CD14-positive monocyte (primary cell): ENCODE results near the gene OMD. TPM values are rescaled to one million over a fixed set of nuclear protein-coding genes. Genes with fewer than 3 reads are reported as not detected.

ENCODE experiments used
- DNase-seq, 3 donors: peaks; one replicate each; pipeline ENCODE4 v3.0.0-alpha.2; 2011 to 2022
- H2AFZ ChIP-seq: 2 replicates; pipeline ENCODE4 v1.6.0; 2012; ENCODE audit warnings: mild to moderate bottlenecking, low read depth, low read length, inconsistent platforms; ENCODE audit not compliant: insufficient read depth, poor library complexity, severe bottlenecking
- H3K27ac ChIP-seq, 2 donors: 1 replicate in 1 of 2; 2 replicates in 1 of 2; pipeline ENCODE4 v1.5.1; 2012 to 2013; ENCODE audit warnings: low read length in 2 of 2, control low read depth in 1 of 2, inconsistent platforms in 1 of 2, low read depth in 1 of 2, mild to moderate bottlenecking in 1 of 2
- H3K27me3 ChIP-seq, 2 donors: one replicate each; pipeline versions ENCODE4 v1.6.0 to v1.6.1; 2011 to 2013; ENCODE audit warnings: low read length in 2 of 2; ENCODE audit not compliant: control insufficient read depth in 2 of 2, insufficient read depth in 2 of 2
- H3K36me3 ChIP-seq, 2 donors: replicated peaks in 1 of 2; 1 replicate in 1 of 2; 2 replicates in 1 of 2; pipeline versions ENCODE4 v1.5.1 to v1.6.1; 2012 to 2013; ENCODE audit warnings: low read length in 2 of 2, control low read depth in 1 of 2, inconsistent platforms in 1 of 2, mild to moderate bottlenecking in 1 of 2; ENCODE audit not compliant: insufficient read depth in 2 of 2, control insufficient read depth in 1 of 2
- H3K4me1 ChIP-seq, 2 donors: 1 replicate in 1 of 2; 2 replicates in 1 of 2; pipeline versions ENCODE4 v1.5.1 to v1.6.1; 2012 to 2013; ENCODE audit warnings: low read length in 2 of 2, control low read depth in 1 of 2, inconsistent platforms in 1 of 2, mild to moderate bottlenecking in 1 of 2, moderate library complexity in 1 of 2; ENCODE audit not compliant: insufficient read depth in 2 of 2, control insufficient read depth in 1 of 2
- H3K4me2 ChIP-seq: replicated peaks from 2 replicates; pipeline ENCODE3; 2012; ENCODE audit warnings: low read length, moderate library complexity, mild to moderate bottlenecking; ENCODE audit not compliant: poor library complexity, severe bottlenecking; ENCODE audit errors: extremely low read depth
- H3K4me3 ChIP-seq, 3 experiments: fragments of 200-600 bp in 1 of 3; sonication (generic) in 1 of 3; replicated peaks in 1 of 3; 1 replicate in 2 of 3; 2 replicates in 1 of 3; pipeline ENCODE4 v1.5.1; 2011 to 2013; ENCODE audit warnings: low read length in 3 of 3, mild to moderate bottlenecking in 3 of 3, control low read depth in 2 of 3, low read depth in 2 of 3, inconsistent platforms in 1 of 3, moderate library complexity in 1 of 3
- H3K79me2 ChIP-seq: 2 replicates; pipeline ENCODE4 v1.6.0; 2012; ENCODE audit warnings: mild to moderate bottlenecking, control low read depth, inconsistent platforms, low read length, moderate library complexity; ENCODE audit not compliant: insufficient read depth
- H3K9ac ChIP-seq: 2 replicates; pipeline ENCODE4 v1.6.0; 2017; ENCODE audit warnings: low read length, mild to moderate bottlenecking; ENCODE audit not compliant: insufficient read depth, poor library complexity, severe bottlenecking
- H3K9me3 ChIP-seq, 2 donors: replicated peaks in 1 of 2; 1 replicate in 1 of 2; 2 replicates in 1 of 2; pipeline versions ENCODE4 v1.5.1 to v1.6.1; 2012 to 2013; ENCODE audit warnings: low read length in 2 of 2, control low read depth in 1 of 2; ENCODE audit not compliant: control insufficient read depth in 1 of 2, insufficient read depth in 1 of 2
- H4K20me1 ChIP-seq: 2 replicates; pipeline ENCODE4 v1.6.0; 2012; ENCODE audit warnings: mild to moderate bottlenecking, low read length, control low read depth, moderate library complexity; ENCODE audit not compliant: insufficient read depth
- H3K27ac Mint-ChIP-seq, 7 donors: one replicate each; pipeline ENCODE4 v1.8.0; 2020; ENCODE audit warnings: mild to moderate bottlenecking in 7 of 7, mixed read lengths in 7 of 7, moderate library complexity in 6 of 7, inconsistent platforms in 2 of 7
- H3K27me3 Mint-ChIP-seq, 3 donors: one replicate each; pipeline ENCODE4 v1.8.0; 2021 to 2022; ENCODE audit warnings: low read depth in 3 of 3, mild to moderate bottlenecking in 3 of 3, mixed read lengths in 3 of 3, moderate library complexity in 3 of 3, inconsistent platforms in 1 of 3
- H3K36me3 Mint-ChIP-seq, 2 donors: one replicate each; pipeline ENCODE4 v1.8.0; 2020; ENCODE audit warnings: mixed read lengths in 2 of 2, inconsistent platforms in 1 of 2, mild to moderate bottlenecking in 1 of 2
- H3K4me1 Mint-ChIP-seq: one replicate; pipeline ENCODE4 v1.8.0; 2020; ENCODE audit warnings: mild to moderate bottlenecking, mixed read lengths
- H3K4me3 Mint-ChIP-seq, 2 donors: one replicate each; pipeline ENCODE4 v1.8.0; 2020; ENCODE audit warnings: mild to moderate bottlenecking in 2 of 2, mixed read lengths in 2 of 2, moderate library complexity in 1 of 2
- H3K9me3 Mint-ChIP-seq, 7 donors: one replicate each; pipeline ENCODE4 v1.8.0; 2020 to 2022; ENCODE audit warnings: mixed read lengths in 7 of 7, mild to moderate bottlenecking in 6 of 7, moderate library complexity in 6 of 7, inconsistent platforms in 2 of 7
- WGBS: methylation state at CpG from one replicate; pipeline ENCODE4 v1.1.5; 2013; ENCODE audit warnings: missing lambda C conversion rate; ENCODE audit not compliant: insufficient coverage; 5-methylcytosine and 5-hydroxymethylcytosine counted together
- intact Hi-C, 2 donors: fragments of 100-400 bp; cut with micrococcal nuclease; formaldehyde crosslinking; loops; one replicate each; pipeline versions ENCODE4 v1.15.0 to v1.15.1; 2023
- polyA plus RNA-seq, 3 donors: library from polyadenylated mRNA; depleted of rRNA in 1 of 3; unstranded in 2 of 3; stranded (reverse) in 1 of 3; fragments of 300-500 nt in 2 of 3; fragments of >200 nt in 1 of 3; fragmentation: Illumina TruSeq in 2 of 3; gene quantifications; 1 replicate in 2 of 3; 2 replicates in 1 of 3; pipeline ENCODE4 v1.2.3, GENCODE V29; 2012 to 2021
- TF ChIP-seq, protein P1 (sequence below): fragments of 200-600 bp; IDR thresholded peaks from one replicate; pipeline ENCODE4 v1.8.0; 2022; ENCODE audit warnings: antibody characterized with exemption, mild to moderate bottlenecking

The OMD gene
- polyA plus RNA-seq, 3 donors, result not detected

DNA sequence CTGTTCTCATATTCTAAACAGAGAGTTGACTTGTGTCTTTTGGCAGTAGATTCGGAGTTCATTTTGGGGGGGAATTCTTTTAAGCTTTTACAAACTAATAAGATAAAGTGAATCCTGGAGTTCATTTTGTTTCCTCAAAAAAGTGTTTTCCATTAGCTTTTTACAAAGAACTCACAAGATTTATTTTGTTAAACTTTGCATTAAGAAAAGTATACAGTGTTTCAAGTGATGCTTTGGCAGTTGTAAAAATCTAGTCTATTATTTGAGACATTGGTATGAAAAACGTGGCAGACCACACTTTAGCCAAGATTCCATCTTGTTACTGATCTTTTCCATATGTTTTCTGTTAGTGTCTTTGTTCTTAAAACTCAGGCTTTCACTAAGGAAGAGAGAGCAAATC is 1.2 kb upstream of the OMD start:
- H3K4me3 Mint-ChIP-seq, result no peak overlapping the region
- no peaks in the 10 kb centered on the region for H3K9me3 ChIP-seq
- H3K27me3 Mint-ChIP-seq, result no peaks in the 10 kb centered on the region
- H3K9ac ChIP-seq, result no peak overlapping the region
- H3K27ac ChIP-seq, result no peak overlapping the region
- no peak for DNase-seq
- no peaks in the 10 kb centered on the region for H4K20me1 ChIP-seq
- no peaks in the 10 kb centered on the region for H3K9me3 Mint-ChIP-seq
- no peaks in the 10 kb centered on the region for H3K4me1 ChIP-seq
- H3K36me3 Mint-ChIP-seq, result peaks cover 4 to 7% of the 10 kb centered on the region in 2 donors
- H2AFZ ChIP-seq, result no peak overlapping the region
- no peaks in the 10 kb centered on the region for H3K27me3 ChIP-seq
- H3K79me2 ChIP-seq, result no peaks in the 10 kb centered on the region
- peaks cover 5% of the 10 kb centered on the region for H3K4me1 Mint-ChIP-seq
- no peak overlapping the region for H3K4me3 ChIP-seq
- H3K4me2 ChIP-seq, result no peak overlapping the region
- intact Hi-C loops, result no loop called here
- TF ChIP-seq, protein P1, sequence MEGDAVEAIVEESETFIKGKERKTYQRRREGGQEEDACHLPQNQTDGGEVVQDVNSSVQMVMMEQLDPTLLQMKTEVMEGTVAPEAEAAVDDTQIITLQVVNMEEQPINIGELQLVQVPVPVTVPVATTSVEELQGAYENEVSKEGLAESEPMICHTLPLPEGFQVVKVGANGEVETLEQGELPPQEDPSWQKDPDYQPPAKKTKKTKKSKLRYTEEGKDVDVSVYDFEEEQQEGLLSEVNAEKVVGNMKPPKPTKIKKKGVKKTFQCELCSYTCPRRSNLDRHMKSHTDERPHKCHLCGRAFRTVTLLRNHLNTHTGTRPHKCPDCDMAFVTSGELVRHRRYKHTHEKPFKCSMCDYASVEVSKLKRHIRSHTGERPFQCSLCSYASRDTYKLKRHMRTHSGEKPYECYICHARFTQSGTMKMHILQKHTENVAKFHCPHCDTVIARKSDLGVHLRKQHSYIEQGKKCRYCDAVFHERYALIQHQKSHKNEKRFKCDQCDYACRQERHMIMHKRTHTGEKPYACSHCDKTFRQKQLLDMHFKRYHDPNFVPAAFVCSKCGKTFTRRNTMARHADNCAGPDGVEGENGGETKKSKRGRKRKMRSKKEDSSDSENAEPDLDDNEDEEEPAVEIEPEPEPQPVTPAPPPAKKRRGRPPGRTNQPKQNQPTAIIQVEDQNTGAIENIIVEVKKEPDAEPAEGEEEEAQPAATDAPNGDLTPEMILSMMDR, result no peak
- H3K36me3 ChIP-seq, result no peaks in the 10 kb centered on the region
- no peak overlapping the region for H3K27ac Mint-ChIP-seq
- WGBS, result no CpG with 5 or more reads among the region's 2 CpGs

DNA sequence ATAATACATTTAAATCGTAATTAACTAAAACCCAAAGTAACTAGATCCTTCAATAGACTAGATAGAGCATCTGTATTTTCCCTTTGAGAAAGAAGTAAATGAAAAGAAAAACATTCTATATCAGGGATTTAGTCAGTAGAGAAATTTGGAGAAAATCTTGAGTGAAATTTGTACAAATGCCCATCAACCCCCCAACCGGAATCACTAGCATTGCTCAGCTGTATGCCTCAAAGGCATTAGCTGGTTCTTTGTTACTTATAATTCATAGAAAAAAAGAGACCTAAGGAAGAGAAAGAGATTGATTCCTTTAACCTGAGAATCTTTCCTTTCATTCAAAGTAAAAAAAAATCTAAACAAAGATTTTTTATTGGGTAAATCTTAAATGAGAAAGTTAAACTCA is 659 bp downstream of the OMD start:
- Mint-ChIP-seq H3K36me3 (peaks cover 3 to 4% of the 10 kb centered on the region in 2 donors), H3K9me3 (no peaks in the 10 kb centered on the region), H3K4me3 (no peak overlapping the region), H3K27me3 (peaks cover 0 to 2% (median 0%) of the 10 kb centered on the region in 3 donors), H3K4me1 (peaks cover 5% of the 10 kb centered on the region), H3K27ac (no peak overlapping the region)
- no peaks in the 10 kb centered on the region for H3K9me3 ChIP-seq
- H3K79me2 ChIP-seq, result no peaks in the 10 kb centered on the region
- H4K20me1 ChIP-seq, result no peaks in the 10 kb centered on the region
- no peak overlapping the region for H3K4me3 ChIP-seq
- no peaks in the 10 kb centered on the region for H3K36me3 ChIP-seq
- no peak for DNase-seq
- no peak overlapping the region for H2AFZ ChIP-seq
- H3K4me1 ChIP-seq, result no peaks in the 10 kb centered on the region
- TF ChIP-seq, protein P1, result no peak
- no peak overlapping the region for H3K27ac ChIP-seq
- H3K4me2 ChIP-seq, result no peak overlapping the region
- WGBS, result no CpG with 5 or more reads among the region's 2 CpGs
- H3K27me3 ChIP-seq, result no peaks in the 10 kb centered on the region
- no peak overlapping the region for H3K9ac ChIP-seq
- intact Hi-C loops, result no loop called here
